ENCODE data around the gene PTK6. TPM values are rescaled to one million over a fixed set of nuclear protein-coding genes. Genes with fewer than 3 reads are reported as not detected.
"Not testable (repeated sequence)": the region's sequence is repeated elsewhere in the genome, so short reads cannot be mapped to it uniquely, and the experiment has no call there.

Gene PTK6
- total RNA-seq, 1 donor from 2014 or later: not detected

DNA sequence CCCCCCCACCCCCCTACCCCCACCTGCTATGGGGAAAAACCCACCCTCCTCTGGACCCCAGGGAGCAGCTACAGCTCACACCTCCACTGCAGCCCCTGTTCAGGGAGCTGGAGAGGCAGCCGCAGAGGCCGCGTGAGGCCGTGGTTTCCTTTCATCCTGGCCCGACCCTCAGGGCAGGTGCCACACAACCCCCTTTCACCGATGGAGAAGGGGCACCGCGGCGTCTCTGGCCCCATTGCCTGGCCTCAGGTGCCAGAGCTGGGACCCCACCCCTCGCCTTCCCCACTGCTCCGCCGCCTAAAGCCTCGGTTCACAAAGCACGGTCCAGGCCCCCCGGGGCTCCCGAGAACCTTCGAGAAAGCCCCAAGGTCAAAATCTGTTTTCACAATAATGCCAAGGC, 52.9 kb downstream of the PTK6 start:
- DNase-seq: no peak
- peaks cover 4% of the 10 kb centered on the region for H3K9me3 ChIP-seq (replicated peaks)
- H3K4me1 ChIP-seq: peaks cover 40% of the 10 kb centered on the region
- no peak overlapping the region for H3K4me3 ChIP-seq
- intact Hi-C loops (cut with micrococcal nuclease): no loop called here
- peaks cover 92% of the 10 kb centered on the region for H3K27me3 ChIP-seq (ENCODE audit: low read depth)
- peaks cover 12% of the 10 kb centered on the region for H3K36me3 ChIP-seq
- TF ChIP-seq, protein P1, sequence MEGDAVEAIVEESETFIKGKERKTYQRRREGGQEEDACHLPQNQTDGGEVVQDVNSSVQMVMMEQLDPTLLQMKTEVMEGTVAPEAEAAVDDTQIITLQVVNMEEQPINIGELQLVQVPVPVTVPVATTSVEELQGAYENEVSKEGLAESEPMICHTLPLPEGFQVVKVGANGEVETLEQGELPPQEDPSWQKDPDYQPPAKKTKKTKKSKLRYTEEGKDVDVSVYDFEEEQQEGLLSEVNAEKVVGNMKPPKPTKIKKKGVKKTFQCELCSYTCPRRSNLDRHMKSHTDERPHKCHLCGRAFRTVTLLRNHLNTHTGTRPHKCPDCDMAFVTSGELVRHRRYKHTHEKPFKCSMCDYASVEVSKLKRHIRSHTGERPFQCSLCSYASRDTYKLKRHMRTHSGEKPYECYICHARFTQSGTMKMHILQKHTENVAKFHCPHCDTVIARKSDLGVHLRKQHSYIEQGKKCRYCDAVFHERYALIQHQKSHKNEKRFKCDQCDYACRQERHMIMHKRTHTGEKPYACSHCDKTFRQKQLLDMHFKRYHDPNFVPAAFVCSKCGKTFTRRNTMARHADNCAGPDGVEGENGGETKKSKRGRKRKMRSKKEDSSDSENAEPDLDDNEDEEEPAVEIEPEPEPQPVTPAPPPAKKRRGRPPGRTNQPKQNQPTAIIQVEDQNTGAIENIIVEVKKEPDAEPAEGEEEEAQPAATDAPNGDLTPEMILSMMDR (IDR thresholded peaks at IDR 0.05; ENCODE audit: borderline replicate concordance): no peak
- H3K27ac ChIP-seq (replicated peaks): peak overlapping the region; percentile 50

- Histone ChIP-seq H3K36me3 (peaks cover 8% of the 10 kb centered on the region), H3K4me1 (peaks cover 39% of the 10 kb centered on the region), H3K27ac (replicated peaks) (peak overlapping the region; percentile 50), H3K4me3 (no peak overlapping the region), H3K9me3 (replicated peaks) (peaks cover 4% of the 10 kb centered on the region), H3K27me3 (ENCODE audit: low read depth) (peaks cover 92% of the 10 kb centered on the region)
- TF ChIP-seq, protein P1 (IDR thresholded peaks at IDR 0.05; ENCODE audit: borderline replicate concordance): peak; percentile 30
- intact Hi-C loops (cut with micrococcal nuclease): no loop called here
- no peak for DNase-seq
These were observed 53.3 kb downstream of the PTK6 start for GRCh38 chr20:63483834-63484233.

DNA sequence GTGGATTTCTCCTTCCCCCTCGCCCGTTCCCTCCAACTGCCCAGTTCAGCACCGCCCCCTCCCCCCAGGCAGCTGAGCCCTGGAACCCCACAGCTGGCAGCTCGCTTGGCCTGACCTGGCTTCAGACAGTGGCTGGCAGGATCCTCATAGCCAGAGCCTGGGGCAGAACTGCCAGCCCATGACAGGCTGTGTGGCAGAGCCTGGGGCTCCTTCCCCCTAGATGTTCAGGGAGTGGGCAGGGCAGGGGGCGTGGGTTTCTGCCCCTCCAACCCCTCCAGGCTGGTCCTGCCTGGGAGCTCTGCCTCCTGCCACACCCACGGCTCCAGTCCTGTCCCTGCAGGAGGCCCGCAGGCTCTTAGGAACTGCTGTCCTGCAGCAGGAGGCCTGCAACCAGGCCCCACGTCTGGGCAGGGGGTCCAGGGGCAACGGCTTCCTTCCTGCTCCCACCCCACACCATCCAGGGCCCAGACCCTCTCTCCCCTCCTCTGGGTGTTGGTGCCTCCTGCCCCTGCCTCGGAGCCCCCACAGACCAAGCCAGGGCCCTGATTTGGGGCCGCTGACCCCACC, 55.1 kb downstream of the PTK6 start:
- Histone ChIP-seq H3K4me3 (no peak overlapping the region), H3K27ac (replicated peaks) (no peak overlapping the region), H3K27me3 (ENCODE audit: low read depth) (peaks cover 94% of the 10 kb centered on the region), H3K4me1 (peaks cover 32% of the 10 kb centered on the region), H3K36me3 (no peaks in the 10 kb centered on the region), H3K9me3 (replicated peaks) (peaks cover 4% of the 10 kb centered on the region)
- intact Hi-C loops (cut with micrococcal nuclease): no loop called here
- no peak for DNase-seq
- TF ChIP-seq, protein P1 (IDR thresholded peaks at IDR 0.05; ENCODE audit: borderline replicate concordance): no peak

GRCh38 chr20:63481503-63481902, 55.7 kb downstream of the PTK6 start:
- peaks cover 3% of the 10 kb centered on the region for H3K9me3 ChIP-seq (replicated peaks)
- peaks cover 98% of the 10 kb centered on the region for H3K27me3 ChIP-seq (ENCODE audit: low read depth)
- H3K4me1 ChIP-seq: peaks cover 32% of the 10 kb centered on the region
- DNase-seq: no peak
- H3K27ac ChIP-seq (replicated peaks): no peak overlapping the region
- TF ChIP-seq, protein P1 (IDR thresholded peaks at IDR 0.05; ENCODE audit: borderline replicate concordance): no peak
- H3K4me3 ChIP-seq: no peak overlapping the region
- intact Hi-C loops (cut with micrococcal nuclease): no loop called here
- no peaks in the 10 kb centered on the region for H3K36me3 ChIP-seq

- Histone ChIP-seq H3K27me3 (ENCODE audit: low read depth) (peaks cover 98% of the 10 kb centered on the region), H3K4me1 (peaks cover 28% of the 10 kb centered on the region)
- DNase-seq; H3K4me3 ChIP-seq; intact Hi-C loops (cut with micrococcal nuclease); H3K9me3 ChIP-seq (replicated peaks); H3K27ac ChIP-seq (replicated peaks); H3K36me3 ChIP-seq: not testable (repeated sequence)
These were observed 57.3 kb downstream of the PTK6 start for GRCh38 chr20:63479695-63480419.

Data from left ventricle myocardium inferior (tissue), 1 donor.